WERI-Rb-1 (cell line): ENCODE measurements around the gene PSMB9.
"Not testable (repeated sequence)": the region's sequence is repeated elsewhere in the genome, so short reads cannot be mapped to it uniquely, and the experiment has no call there.

Experiments
- DNase-seq: peaks from one replicate; pipeline ENCODE4 v3.0.0-alpha.2; 2020
- H3K27ac ChIP-seq: fragments of 250-450 bp; sonication (Bioruptor Pico); 2 replicates; pipeline ENCODE4 v1.5.1; 2020; ENCODE audit warnings: mild to moderate bottlenecking, moderate library complexity
- H3K27me3 ChIP-seq: fragments of 250-450 bp; sonication (Bioruptor Pico); 2 replicates; pipeline ENCODE4 v1.5.1; 2021; ENCODE audit warnings: mild to moderate bottlenecking, low read depth, moderate library complexity; ENCODE audit not compliant: insufficient read depth, severe bottlenecking
- H3K36me3 ChIP-seq: fragments of 250-450 bp; sonication (Bioruptor Pico); 2 replicates; pipeline ENCODE4 v1.5.1; 2020; ENCODE audit warnings: mild to moderate bottlenecking, moderate library complexity
- H3K4me3 ChIP-seq: 2 replicates; pipeline ENCODE4 v1.5.1; 2011; ENCODE audit warnings: low read depth, mild to moderate bottlenecking, control low read depth, low read length
- H3K9me3 ChIP-seq: fragments of 250-450 bp; sonication (Bioruptor Pico); 2 replicates; pipeline ENCODE4 v1.5.1; 2021; ENCODE audit warnings: mild to moderate bottlenecking, moderate library complexity; ENCODE audit not compliant: severe bottlenecking
- CTCF ChIP-seq: IDR thresholded peaks from 2 replicates; pipeline ENCODE4 v1.5.1; 2011; ENCODE audit warnings: low read depth, mild to moderate bottlenecking, control low read depth, inconsistent platforms, low read length

PSMB9 gene

GRCh38 chr6:32867554-32868256 is 13.7 kb downstream of the PSMB9 start:
- Histone ChIP-seq H3K27ac (no peak overlapping the region), H3K4me3 (no peak overlapping the region), H3K36me3 (no peaks in the 10 kb centered on the region), H3K9me3 (no peaks in the 10 kb centered on the region), H3K27me3 (peaks cover 56% of the 10 kb centered on the region)
- no peak for TF ChIP-seq CTCF
- DNase-seq = no peak

GRCh38 chr6:32868257-32868788 is 14.3 kb downstream of the PSMB9 start:
- peak; percentile 74 for TF ChIP-seq CTCF
- peaks cover 56% of the 10 kb centered on the region for H3K27me3 ChIP-seq
- H3K9me3 ChIP-seq = no peaks in the 10 kb centered on the region
- H3K36me3 ChIP-seq = no peaks in the 10 kb centered on the region
- DNase-seq = peak; percentile 82
- H3K27ac ChIP-seq = no peak overlapping the region
- H3K4me3 ChIP-seq = no peak overlapping the region

- not testable (repeated sequence) for H3K36me3 ChIP-seq, H3K27ac ChIP-seq, DNase-seq, H3K9me3 ChIP-seq, H3K4me3 ChIP-seq
- H3K27me3 ChIP-seq = peaks cover 25% of the 10 kb centered on the region
These were observed 20.0 kb downstream of the PSMB9 start for GRCh38 chr6:32873947-32874346.

- DNase-seq = no peak
- H3K36me3 ChIP-seq = no peaks in the 10 kb centered on the region
- H3K4me3 ChIP-seq = no peak overlapping the region
- H3K9me3 ChIP-seq = peaks cover 4% of the 10 kb centered on the region
- no peak for TF ChIP-seq CTCF
- no peak overlapping the region for H3K27ac ChIP-seq
- H3K27me3 ChIP-seq = peaks cover 7% of the 10 kb centered on the region
These were observed 22.6 kb downstream of the PSMB9 start for GRCh38 chr6:32876603-32877002.

GRCh38 chr6:32879691-32880090 is 25.7 kb downstream of the PSMB9 start:
- Histone ChIP-seq H3K4me3 (no peak overlapping the region), H3K27me3 (no peaks in the 10 kb centered on the region), H3K36me3 (no peaks in the 10 kb centered on the region), H3K27ac (no peak overlapping the region), H3K9me3 (no peaks in the 10 kb centered on the region)
- no peak for TF ChIP-seq CTCF
- no peak for DNase-seq

- H3K36me3 ChIP-seq, H3K27ac ChIP-seq, H3K27me3 ChIP-seq, H3K4me3 ChIP-seq, DNase-seq, H3K9me3 ChIP-seq: not testable (repeated sequence)
These were observed 27.0 kb downstream of the PSMB9 start for GRCh38 chr6:32880962-32881361.

GRCh38 chr6:32882879-32883250 is 28.9 kb downstream of the PSMB9 start:
- no peaks in the 10 kb centered on the region for H3K27me3 ChIP-seq
- no peak overlapping the region for H3K27ac ChIP-seq
- DNase-seq = no peak
- H3K4me3 ChIP-seq = no peak overlapping the region
- no peak for TF ChIP-seq CTCF
- no peaks in the 10 kb centered on the region for H3K9me3 ChIP-seq
- no peaks in the 10 kb centered on the region for H3K36me3 ChIP-seq
